ENCODE results near the gene SYT7.
"Not testable (repeated sequence)": the region's sequence is repeated elsewhere in the genome, so short reads cannot be mapped to it uniquely, and the experiment has no call there.

SYT7 gene, protein sequence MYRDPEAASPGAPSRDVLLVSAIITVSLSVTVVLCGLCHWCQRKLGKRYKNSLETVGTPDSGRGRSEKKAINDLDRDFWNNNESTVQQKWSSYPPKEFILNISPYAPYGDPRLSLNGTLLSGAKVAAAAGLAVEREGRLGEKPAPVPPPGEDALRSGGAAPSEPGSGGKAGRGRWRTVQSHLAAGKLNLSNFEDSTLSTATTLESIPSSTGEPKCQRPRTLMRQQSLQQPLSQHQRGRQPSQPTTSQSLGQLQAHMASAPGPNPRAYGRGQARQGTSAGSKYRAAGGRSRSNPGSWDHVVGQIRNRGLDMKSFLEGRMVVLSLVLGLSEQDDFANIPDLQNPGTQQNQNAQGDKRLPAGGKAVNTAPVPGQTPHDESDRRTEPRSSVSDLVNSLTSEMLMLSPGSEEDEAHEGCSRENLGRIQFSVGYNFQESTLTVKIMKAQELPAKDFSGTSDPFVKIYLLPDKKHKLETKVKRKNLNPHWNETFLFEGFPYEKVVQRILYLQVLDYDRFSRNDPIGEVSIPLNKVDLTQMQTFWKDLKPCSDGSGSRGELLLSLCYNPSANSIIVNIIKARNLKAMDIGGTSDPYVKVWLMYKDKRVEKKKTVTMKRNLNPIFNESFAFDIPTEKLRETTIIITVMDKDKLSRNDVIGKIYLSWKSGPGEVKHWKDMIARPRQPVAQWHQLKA

DNA sequence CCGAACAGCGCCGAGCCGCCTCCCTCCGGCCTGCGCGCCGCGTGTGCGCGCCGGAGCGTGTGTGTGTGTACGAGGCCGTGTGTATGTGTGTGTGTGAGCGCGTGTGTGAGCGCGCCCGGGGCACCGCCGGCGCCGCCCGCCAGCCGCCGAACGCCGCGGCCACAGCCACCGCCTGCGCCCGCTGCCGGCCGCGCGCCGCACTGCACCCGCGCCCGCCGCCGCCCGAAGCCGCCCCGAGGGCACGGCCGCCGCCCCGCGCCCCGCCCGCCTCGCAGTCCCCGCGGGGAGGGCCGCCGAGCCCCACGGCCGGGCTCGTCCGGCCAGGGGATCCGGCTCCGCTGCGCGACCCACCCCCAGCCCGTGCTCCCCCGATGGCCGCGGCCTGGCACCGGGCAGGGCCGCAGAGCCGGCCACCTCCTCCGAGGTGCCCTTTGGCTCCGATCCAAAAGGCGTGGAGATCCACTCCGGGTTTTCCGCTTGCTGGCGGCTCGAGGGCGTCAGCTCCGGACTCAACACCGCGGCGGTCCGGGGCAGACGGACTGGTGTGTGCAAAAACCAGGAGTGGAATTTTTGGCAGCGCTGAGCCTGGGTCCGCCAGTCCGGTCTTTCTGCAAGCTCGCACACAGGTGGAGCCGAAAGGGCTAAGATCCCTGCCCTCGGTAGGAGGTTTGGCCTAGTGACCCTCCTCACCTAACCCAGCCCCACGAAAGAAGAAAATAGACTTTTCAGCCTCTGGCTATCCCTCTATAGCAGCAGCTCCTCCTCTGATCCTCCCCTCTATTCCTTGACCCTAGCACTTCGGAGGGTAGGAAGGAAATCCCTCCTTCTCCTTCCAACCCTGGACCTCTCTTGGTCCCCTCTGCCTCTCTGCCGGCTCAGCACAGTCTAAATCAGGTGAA, at the start of gene SYT7:
TSS of gene SYT7 (minus strand) at position 47 of the 899 bp plus-strand sequence. CDS start 256 bp downstream, outside the sequence.
- DNase-seq, result peak; percentile 93 to 95

DNA sequence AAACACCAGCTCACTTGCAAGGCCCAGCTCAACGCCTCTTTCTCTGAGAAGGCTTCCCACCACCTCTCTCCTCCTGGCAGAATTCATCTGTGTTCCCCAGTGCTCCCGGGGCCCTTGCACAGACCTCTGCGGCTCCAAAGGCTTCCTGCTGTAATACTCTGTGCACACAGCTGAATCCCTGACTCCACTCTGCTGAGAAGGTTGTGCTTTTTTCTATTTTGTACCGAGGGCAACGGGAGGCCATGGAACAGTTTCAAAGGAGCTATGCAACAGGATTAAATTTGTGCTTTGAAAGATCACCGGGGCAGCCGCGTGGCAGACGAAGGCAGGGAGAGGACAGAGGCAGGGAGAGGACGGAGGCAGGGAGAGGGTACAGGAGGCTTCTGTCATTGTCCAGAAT, 49.2 kb upstream of the SYT7 start:
- DNase-seq, result no peak

- DNase-seq, result no peak
Observed at GRCh38 chr11:61629082-61629833, 48.4 kb upstream of the SYT7 start.

DNA sequence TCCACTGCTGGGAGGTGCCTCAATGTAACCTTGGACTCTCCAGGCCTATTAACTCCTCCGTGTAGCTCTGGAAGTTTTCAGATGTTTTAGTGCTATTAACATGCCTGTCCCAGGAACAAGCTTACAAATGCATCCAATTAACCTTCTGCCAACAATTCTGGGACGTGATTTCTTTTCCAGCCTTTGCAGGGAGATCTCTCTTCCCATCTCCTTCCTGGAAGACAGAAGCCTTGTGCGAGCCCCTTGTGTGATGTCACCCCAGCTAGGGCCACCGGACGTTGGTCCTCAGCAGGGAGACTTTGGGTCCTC, 47.7 kb upstream of the SYT7 start:
- DNase-seq, result no peak

- DNase-seq, result peak; percentile 34 to 49
Observed at GRCh38 chr11:61627850-61628661, 47.2 kb upstream of the SYT7 start.

- no peak for DNase-seq
Observed at GRCh38 chr11:61626580-61627380, 45.9 kb upstream of the SYT7 start.

- no peak for DNase-seq
Observed at GRCh38 chr11:61625525-61625924, 44.6 kb upstream of the SYT7 start.

DNA sequence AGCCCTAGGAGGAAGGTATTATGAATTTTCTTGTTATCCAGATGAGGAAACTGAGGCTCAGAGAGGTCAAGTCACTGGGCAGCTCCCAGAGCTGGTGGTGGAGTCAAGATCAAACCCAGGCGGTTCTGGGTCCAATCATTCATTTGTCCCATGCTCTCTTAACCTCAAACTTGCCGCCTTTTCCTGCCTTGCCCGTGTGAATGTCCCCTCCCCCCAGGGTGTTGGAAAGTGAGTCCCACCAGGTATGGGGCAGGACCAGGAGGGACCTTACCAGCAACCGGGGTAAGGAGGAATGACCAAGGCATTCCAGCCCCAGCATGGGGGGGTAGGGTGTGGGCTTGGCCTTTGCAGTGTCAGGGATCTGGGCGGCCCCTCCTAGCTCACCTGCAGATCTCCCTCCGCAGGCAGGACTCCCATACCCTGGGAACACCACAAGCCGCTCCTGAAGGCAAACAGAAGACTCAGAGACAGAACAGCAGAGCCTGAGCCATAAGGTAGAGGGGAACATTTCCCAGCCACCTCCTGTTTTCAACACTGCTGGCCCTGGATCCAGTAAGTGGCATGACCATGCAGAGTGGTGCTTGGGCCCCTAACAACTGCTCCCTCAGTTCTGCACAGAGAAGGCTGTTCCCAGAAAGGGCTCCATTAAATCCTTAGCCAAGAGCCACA, 41.2 kb upstream of the SYT7 start:
- DNase-seq, result no peak

DNA sequence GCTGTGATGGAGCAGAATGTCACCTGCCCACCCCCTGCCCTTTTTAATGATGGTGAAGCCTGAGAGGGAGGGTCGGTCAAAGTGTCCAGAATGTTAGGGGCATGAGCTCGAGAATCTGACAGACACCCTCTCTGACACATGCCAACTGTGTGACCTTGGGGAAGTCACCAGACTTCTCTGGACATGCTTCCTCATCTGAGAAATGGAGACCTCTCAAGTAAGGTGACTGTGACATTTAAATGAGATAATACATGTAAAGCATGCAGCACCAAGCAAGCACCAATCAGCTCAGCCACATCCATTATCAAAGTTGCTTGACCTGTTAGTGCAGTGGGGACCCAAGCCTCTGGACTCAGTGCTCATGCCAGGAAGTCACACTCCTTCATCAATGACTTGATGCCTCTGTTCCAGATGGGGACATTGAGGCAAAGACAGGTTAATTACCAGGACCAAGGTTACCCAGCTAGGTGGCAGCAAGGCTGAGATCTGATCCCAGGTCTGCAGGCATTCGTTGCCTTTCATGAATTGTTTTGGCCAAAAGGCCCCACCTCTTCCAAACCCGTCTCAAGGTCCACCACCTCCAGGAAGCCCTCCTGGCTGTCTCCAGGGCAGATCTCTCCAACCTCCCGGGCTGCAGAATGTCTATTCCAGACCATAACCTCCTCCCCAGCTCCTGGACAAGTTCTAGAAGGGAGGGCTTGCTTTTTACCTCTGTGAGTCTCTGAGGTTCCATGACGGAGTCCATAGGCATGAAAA, 38.8 kb upstream of the SYT7 start:
- DNase-seq, result no peak

- no peak for DNase-seq
Observed at GRCh38 chr11:61618978-61619377, 38.1 kb upstream of the SYT7 start.

DNA sequence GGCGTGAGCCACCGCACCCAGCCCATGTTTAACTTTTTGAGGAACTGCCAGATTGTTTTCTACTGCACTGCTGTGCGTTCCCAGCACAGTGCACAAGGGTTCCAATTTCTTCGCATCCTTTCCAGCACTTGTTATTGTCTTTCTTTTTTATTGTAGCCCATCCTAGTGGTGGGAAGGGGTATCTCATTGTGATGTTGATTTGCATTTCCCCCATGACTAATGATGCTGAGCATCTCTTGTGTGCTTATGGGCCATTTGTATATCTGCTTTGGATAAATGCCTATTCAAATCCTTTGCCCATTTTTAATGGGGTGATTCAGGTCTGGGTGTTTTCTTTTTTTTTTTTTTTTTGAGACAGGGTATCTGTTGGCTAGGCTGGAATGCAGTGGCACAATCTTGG, 36.6 kb upstream of the SYT7 start:
- no peak for DNase-seq

GRCh38 chr11:61616434-61616833, 35.6 kb upstream of the SYT7 start:
- no peak for DNase-seq

DNA sequence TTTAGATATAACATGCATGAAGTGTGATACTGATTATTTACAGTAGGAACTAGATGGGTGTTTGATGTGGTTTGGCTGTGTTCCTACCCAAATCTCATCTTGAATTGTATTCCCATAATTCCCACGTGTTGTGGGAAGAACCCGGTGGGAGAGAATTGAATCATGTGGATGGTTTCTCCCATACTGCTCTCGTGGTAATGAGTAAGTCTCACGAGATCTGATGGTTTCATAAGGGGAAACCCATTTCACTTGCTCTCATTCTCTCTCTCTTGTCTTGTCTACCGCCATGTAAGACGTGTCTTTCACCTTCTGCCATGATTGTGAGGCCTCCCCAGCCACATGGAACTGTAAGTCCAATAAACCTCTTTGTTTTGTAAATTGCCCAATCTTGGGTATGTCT, 33.9 kb upstream of the SYT7 start:
- DNase-seq, result not testable (repeated sequence)

DNA sequence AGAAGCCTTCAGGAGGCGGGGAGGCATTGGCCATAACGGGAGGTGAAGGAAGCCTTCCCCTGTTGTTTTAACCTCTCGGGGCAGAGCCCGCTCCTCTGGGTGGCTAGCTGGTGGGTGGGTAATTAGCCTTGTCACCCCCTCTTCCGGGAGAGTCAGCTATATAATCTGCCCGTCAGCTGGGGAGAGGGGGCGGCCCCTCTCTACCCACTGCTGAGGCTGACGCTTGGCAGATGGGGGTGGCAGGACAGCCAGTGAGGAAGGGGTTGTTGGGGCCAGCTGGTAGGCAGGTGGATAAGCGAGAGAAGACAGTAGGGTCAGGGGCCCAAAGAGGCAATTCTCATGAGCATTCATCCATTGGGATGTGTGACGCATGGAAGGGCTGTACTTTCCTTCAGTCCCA, 33.0 kb upstream of the SYT7 start:
- DNase-seq, result no peak

DNA sequence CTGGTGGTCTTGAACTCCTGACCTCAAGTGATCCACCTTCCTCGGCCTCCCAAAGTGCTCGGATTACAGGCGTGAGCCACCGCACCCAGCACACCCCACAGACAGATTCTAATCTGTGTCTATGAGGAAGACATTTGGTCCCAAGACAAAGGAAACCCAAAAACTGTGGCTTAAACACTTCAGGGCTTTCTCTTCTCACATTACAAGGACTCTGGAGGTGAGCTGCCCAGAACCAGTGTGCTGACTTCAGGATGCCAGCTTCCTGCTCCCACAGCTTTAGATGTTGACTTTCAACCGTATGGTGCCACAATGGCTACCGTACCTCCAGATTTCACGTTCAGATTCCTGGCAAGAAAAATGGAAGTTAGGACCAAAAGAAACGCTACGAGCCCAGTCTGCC, 32.2 kb upstream of the SYT7 start:
- DNase-seq, result no peak

GRCh38 chr11:61611309-61611708, 30.4 kb upstream of the SYT7 start:
- no peak for DNase-seq

- DNase-seq, result no peak
Observed at GRCh38 chr11:61610905-61611304, 30.0 kb upstream of the SYT7 start.

GRCh38 chr11:61609980-61610366, 29.1 kb upstream of the SYT7 start:
- no peak for DNase-seq

Data from NCI-H2081 (cell line).